Fibroblast of skin of right quadriceps (primary cell): ENCODE results near the gene PANX1.
"Not testable (repeated sequence)": the region's sequence is repeated elsewhere in the genome, so short reads cannot be mapped to it uniquely, and the experiment has no call there.

Source experiments
- DNase-seq: peaks from one replicate; pipeline ENCODE4 v3.0.0-alpha.2; 2013

The PANX1 gene, protein sequence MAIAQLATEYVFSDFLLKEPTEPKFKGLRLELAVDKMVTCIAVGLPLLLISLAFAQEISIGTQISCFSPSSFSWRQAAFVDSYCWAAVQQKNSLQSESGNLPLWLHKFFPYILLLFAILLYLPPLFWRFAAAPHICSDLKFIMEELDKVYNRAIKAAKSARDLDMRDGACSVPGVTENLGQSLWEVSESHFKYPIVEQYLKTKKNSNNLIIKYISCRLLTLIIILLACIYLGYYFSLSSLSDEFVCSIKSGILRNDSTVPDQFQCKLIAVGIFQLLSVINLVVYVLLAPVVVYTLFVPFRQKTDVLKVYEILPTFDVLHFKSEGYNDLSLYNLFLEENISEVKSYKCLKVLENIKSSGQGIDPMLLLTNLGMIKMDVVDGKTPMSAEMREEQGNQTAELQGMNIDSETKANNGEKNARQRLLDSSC

DNA sequence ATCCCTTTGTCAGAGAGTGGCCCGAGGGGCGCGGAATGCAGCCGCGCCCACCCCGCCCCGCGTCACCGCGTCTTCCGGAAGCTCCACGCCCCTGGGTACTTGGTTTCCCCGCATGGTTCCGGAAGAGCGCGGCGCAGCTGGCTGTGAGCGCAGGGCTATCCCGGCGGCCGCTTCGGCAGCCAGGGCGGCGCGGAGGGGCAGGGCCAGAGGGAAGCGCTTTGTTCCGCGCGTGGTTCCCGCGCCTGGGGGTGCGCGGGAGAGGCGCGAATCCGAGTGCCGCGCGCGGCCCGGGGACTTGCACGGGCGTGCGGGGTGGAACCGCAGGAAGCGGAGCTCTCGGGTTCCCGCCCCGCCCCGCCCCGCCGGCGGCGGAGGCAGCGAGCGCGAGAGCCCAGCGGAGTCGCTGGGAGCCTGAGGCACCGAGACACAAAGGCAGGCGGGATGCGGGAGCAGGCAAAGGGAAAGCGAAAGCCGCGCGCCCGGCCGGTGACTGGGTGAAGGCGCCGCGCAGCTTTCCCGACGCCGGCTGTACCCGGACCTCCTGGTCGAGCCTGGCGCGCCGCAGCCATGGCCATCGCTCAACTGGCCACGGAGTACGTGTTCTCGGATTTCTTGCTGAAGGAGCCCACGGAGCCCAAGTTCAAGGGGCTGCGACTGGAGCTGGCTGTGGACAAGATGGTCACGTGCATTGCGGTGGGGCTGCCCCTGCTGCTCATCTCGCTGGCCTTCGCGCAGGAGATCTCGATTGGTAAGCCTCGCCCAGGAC lies at the start of gene PANX1:
TSS of gene PANX1 (plus strand) at position 96 of the 766 bp plus-strand sequence. CDS start at position 568, 472 bp downstream.
- peak; percentile 83 for DNase-seq

DNA sequence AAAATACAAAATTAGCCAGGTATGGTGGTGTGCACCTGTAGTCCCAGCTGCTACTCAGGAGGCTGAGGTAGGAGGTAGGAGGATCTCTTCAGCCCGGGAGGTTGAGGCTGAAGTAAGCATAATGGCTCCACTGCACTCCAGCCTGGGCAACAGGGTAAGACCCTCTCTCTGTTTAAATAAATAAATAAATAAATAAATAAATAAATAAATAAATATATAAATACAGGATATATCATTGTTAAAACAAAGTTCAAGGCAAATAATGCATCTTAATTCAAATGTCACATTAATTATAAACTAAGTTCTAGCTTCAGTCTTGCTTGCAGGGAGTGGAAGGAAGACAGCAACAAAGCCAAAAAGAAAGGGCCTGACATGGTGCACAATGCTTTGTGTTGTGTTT lies 44.5 kb upstream of the PANX1 start:
- no peak for DNase-seq

DNA sequence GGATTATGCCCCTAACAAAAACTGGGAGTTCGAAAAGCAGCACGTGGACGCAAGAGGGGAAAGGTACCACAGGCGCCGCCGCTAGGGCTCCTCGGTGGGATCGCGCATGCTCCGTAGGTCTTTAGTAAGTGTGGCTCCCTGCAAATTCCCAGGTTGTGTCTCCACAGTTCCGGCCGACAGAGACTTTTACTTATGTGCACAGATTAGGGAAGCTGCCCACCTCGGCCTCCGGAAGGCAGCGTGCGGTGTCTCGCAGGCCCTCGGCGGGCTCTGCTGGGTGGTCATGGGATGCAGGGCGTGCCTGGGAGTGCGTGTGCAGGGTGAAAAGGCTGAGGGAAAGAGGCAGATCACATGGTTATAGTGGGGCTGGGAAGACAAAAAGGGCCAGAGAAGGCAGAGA lies 39.7 kb upstream of the PANX1 start:
- no peak for DNase-seq

DNA sequence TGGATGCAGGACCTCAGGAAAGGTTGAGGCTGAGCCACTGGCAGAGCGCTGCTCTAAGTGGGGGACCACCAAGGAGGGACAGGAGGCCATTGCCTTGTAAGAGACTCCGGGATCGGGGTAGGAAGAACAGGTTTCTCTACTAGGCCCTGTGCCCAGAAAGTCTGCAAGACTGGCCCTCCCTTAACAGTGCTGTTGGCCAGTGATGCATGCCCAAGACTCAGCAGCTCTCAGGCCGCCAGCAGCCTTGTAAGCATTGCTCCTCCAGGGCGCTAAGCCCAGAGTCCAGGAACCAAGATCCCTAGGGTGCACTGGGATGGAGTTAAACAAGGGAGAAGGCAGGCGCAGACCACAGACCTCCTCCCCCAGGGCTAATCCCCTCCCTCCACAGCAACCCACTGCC lies 39.3 kb upstream of the PANX1 start:
- no peak for DNase-seq

DNA sequence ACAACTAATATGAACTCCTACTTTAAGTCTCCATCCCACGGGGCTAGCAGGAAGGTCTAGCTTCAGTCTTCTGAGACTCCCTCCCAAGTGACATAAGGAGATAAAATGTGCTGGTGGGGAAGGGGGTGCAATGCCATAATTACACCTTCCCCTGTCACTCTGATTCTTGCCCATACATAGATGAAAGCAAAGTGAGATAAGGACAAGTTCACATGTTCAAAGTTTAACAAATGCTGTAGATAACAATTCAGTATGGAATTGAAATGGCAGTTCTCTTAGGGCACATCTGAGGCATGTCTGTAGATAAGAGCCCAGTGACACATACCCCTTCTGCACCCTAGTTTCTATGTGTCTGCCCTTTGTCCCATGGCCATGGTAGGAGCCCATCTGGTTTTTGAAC lies 38.2 kb upstream of the PANX1 start:
- no peak for DNase-seq

DNA sequence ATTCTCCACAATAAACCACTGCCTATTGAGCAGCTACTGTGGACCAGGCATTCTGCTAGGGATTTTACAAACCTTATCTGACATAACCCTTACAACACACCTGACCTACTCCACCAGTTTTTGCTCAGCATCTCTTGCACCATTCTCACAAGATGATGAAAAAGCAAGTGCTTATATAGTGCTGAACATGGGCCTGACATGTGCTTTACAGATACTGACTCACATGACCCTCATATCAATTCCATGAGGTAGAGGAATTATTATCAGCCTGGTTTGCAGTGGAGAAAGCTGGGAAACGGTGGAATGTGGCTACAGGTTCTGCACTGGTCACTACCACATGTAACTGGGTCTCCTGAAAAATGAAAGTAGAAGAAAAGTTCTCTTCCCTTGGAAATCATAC lies 37.5 kb upstream of the PANX1 start:
- no peak for DNase-seq

DNA sequence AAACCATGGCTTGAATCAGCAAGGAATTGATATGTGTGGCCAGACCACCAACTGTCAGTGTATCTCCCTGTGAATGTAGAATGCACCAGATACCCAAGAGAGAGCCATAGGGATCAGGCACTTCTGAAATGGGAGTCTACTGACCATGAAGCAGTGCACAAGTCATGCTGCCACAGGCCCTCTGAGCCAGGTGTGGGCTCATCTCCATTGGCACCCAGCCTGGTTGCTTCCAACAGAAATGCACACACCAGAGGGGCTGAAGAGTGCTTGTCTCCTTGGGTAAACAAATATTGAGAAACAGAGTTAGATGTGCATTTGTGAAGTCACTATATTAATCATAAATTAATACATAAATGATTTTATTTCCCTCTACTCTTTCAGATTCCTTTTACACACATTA lies 28.4 kb upstream of the PANX1 start:
- no peak for DNase-seq

DNA sequence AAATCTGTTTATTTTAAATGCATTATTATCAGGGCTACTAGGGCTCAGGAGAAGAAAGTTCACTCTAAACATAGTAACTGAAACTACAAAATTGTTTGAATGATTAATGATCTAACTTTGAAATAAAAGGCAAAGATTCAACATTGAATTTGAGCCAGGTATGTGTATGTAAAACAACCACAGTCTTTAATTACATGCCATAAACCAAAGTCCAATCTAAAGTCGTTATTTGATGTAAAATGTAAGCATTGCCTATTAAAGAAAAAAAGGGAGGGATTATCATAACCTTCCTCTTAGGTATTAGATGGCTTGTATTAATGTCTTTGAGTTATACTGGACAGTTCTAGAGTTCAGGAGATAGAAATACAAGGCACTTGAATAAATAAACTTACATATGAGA lies 25.2 kb upstream of the PANX1 start:
- no peak for DNase-seq

DNA sequence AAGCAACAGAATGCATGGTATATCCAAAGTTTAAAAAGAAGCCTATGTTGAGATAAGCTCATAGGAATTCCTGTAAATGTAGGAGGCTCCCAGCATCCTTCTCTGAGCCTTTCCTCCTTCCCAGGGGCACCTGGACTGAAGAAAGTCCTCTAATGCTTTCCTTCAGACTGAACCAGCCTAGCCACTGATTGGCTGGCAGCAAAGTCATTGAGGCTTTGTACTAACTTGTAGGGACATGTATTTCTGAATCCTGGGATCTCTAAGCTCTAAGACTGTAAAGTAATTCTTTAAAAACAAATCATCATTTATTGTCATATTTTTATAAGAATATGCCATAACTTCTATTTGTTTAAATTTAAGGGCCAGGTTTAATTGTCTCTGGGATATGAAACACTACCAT lies 23.9 kb upstream of the PANX1 start:
- no peak for DNase-seq

DNA sequence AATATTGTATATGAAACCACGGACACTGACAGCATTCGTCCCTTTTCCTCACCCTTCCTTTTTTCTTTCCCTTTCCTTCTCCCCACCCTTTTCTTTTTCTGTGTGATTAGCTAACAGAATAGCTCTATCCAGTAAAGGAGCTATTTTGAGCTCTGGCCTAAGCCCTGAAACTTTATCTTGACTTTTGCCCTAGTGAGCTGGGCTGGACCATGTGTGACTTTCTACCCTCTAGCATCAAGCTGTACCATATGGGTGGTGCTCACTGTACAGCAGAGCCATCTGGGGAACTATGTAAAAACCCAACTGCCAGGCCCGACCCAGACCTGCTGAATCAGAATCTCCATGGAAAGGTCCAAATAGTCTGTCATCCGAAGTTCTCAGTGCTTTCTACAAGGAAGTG lies 21.9 kb upstream of the PANX1 start:
- no peak for DNase-seq

DNA sequence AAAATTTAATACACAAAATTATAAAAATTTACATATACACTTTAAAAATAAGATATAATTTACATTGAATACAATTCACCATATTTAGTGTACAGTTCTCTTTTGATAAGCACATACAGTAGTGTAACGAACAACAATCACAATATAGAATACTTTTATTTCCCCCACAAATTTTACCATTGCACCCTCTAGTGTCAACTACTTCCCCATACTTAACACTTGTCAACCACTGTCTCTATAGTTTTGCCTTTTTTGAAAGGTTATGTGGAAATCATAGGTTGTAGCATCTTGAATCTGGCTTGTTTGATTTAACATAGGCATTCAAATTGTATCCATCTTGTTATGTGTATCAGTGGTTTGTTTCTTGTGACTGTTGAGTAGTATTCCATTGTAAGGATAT lies 21.3 kb upstream of the PANX1 start:
- DNase-seq, result no peak

DNA sequence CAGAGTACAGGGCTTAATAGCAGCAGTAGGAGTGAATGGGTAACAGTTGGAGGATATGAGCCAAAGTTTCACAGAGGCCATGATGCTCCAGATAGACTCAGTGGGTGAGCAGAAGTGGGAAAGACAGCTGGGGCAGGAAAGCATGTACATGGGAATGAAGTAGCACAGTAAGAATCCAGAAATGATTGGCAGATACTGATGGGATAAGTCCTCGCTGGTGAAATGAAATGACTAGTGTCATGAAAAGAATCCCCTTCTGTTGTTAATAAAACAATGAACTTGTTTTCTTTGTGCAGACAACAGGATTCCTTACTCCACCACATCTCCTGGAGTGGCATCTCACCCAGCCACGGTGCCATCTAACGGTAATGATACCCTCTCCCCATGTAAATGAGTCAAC lies 17.4 kb upstream of the PANX1 start:
- DNase-seq, result no peak

DNA sequence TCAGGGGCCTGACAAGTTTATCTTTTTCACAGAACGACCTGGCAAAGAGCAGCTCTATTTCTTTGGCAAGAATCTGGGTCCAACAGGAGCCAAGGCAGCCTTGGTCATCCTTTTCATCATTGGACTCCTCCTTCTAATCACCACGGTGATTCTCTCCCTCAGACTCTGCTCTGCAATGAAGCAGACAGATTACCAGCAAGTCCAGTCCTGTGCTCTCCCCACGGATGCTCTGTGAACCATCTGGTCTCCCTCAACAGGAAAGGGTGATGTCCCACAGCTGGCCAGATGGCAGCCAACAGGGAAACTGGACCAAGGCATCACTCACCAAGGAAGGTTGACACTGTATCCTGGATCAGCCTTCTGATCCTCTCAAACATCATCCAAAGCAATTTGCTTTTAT lies 17.0 kb upstream of the PANX1 start:
- no peak for DNase-seq

DNA sequence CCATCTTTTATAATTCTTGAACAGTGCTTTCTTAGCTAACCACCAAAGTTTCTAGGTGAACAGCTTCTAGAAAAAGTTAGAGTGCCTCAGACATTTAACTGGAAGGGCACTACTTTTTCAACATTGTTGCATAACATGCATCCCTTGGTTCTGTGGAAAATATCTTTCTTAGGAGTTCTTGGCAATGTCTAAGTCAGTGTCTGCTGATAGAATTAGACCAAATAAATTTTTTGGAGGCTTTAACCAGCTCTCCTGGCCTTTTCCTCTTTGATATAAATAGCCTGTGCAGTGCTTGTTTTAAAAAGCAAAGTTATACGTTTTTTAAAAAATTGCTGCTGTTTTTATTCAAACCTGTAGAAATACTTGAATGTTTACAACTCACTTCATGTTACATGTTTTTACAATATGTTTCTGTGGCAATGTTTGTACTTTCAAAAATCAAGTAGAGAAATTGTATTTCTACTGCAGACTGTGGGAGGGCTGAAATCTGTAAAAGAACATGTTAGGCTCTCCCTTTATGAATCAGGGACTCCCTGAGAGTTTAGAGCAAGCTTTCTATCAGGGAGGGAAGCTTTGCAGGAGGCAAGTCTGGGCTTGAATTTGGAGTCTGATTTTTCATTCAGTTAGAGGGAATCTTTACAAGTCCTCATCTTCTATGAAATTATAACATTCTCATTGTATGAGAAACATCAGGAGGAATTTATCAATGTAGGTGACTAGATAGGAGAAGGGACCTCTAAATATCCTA lies 16.3 kb upstream of the PANX1 start:
- DNase-seq, result no peak

DNA sequence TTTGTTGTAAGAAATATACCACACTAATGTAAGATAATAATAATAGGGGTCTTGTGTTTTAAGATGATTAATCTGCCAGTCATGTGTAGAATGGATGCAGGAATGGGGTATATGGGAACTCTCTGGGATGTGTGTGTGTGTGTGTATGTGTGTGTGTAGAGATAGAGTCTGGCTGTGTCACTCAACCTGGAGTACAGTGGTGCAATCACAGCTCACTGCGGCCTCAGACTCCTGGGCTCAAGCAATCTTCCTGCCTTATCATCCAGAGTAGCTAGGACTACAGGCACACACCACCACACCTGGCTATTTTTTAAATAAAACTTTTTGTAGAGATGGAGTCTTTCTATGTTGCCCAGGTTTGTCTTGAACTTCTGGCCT lies 11.5 kb upstream of the PANX1 start:
- no peak for DNase-seq

DNA sequence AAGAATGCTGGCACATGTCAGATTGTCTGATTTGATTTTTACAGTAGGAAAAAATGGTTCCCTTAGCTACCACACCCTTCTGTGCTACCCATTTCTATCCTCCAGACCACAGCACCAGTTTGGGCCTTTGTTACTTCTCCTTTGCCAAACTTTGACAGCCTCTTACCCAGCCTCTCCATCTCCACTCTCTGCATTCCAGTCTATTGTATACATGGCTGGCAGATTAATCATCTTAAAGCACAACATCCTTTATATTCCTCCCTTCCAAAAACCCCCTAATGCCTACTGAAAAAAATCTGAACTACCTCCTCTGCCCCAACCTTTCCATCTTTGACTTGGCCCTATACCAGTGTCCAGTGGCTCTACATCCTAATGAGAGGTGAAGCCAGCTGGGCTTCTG lies 10.8 kb upstream of the PANX1 start:
- DNase-seq, result peak; percentile 14

DNA sequence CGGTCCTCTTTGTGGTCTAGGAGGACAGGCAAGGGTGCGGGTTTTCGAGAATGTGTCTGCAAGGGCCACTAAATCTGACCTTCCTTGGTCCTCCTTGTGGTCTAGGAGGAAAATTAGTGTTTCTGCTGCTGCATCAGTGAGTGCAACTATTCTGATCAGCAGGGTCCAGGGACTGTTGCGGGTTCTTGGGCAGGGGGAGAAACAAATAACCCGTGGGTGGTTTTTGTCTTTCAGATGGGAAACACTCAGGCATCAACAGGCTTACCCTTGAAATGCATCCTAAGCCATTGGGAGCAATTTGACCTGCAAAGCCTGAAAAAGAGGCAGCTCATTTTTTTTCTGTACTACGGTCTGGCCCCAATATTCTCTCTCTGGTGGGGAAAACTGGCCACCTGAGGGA lies 9.0 kb upstream of the PANX1 start:
- not testable (repeated sequence) for DNase-seq

DNA sequence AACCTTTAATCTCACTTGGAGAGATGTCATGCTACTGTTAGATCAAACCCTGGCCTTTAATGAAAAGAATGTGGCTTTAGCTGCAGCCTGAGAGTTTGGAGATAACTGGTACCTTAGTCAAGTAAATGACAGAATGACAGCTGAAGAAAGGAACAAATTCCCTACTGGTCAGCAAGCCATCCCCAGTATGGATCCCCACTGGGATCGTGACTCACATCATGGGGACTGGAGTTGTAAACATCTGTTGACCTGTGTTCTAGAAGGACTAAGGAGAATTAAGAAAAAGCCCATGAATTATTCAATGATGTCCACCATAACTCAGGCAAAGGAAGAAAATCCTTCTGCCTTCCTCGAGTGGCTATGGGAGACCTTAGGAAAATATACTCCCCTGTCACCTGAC lies 8.1 kb upstream of the PANX1 start:
- not testable (repeated sequence) for DNase-seq

DNA sequence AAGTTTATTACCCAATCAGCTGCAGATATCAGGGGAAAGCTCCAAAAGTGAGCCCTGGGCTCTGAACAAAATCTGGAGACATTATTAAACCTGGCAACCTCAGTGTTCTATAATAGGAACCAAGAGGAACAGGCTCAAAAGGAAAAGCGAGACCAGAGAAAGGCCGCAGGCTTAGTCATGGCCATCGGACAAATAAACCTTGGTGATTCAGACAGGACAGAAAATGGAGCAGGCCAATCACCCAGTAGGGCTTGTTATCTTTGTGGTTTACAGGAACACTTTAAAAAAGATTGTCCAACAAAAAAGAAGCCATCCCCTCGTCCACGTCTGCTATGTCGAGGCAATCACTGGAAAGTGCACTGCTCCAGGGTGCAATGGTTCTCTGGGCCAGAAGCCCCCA lies 7.7 kb upstream of the PANX1 start:
- no peak for DNase-seq

DNA sequence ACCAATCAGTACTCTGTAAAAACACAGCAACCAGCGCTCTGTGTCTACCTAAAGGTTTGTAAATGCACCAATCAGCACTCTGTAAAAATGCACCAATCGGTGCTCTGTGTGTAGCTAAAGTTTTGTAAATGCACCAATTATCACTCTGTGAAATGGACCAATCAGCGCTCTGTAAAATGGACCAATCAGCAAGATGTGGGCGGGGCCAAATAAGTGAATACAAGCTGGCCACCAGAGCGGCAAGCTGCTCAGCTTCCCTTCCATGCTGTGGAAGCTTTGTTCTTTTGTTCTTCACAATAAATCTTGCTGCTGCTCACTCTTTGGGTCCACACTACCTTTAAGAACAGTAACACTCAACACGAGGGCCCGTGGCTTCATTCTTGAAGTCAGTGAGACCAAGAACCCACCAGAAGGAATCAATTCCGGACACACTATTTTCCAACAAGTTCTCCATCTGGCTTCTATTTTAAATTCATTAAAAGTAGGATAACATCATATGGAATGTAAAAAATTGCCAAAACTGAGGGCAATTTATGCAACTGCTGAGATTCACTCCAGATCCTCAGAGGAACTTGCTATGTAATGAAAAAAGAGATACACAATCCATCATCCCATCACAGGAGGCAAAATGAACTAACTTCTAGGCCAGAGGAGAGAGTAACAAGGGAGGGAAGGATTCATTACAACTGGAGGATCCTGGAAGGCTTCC lies 3.1 kb upstream of the PANX1 start:
- DNase-seq, result peak; percentile 38

DNA sequence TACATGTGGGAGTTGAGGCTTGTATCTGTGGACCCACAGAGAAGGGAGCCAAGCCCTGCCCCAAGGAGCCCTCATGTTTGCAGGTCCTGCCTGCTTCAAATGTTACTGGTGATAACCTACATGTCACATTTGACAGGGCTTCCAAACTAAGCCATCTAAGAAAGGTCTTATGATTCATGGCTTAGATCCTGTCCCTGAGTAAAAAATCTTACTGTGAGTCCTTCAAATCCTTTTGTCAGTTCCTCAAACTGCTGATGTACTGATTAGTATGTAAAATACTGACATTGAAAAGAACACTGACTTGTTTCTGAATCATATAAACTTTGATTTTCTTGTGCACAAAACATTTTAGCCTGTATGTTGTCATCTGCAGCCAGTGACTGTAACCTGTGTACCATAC lies 1.0 kb upstream of the PANX1 start:
- no peak for DNase-seq

DNA sequence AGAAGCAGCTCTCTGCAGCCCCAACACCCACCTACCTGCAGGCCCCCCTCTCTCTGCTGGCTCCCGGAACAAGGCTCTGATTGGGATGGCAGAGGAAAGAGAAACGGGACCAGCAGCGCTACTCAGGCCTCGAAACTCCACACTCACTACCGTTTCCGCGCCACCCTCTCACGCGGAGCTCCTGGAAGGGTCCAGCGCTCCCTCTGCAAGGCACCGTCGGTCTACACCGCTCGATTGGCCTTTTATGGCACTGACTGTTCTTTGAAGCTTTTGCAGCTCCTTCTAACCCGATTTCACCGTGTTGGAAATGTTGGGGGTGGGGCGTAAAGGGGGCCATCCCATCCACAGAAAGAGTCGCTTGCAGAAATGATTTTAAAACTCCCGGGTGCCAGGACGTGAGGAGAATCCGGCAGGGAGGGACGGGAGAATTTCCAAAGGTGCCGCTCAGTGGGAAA lies 323 bp upstream of the PANX1 start:
- DNase-seq, result no peak
